Measurements from ENCODE around the gene CDKL5.

GRCh38 chrX:18401848-18402213, 23.6 kb upstream of the CDKL5 start:
- no peak for TF ChIP-seq CTCF (conservative IDR thresholded peaks at IDR 0.05)
- no peak for TF ChIP-seq EZH2 (IDR thresholded peaks at IDR 0.05; ENCODE audit: low read depth)

Data from PC-9 (cell line).